GM06990 (cell line): ENCODE results near the gene PLXNA2.

ENCODE experiments used
- DNase-seq: peaks from one replicate; pipeline ENCODE4 v3.0.0-alpha.2; 2011; ENCODE audit not compliant: insufficient read length; ENCODE audit errors: extremely low read depth
- H3K27me3 ChIP-seq: replicated peaks from 2 replicates; pipeline ENCODE4 v1.6.0; 2011; ENCODE audit warnings: low read length; ENCODE audit not compliant: control insufficient read depth, insufficient read depth
- H3K36me3 ChIP-seq: 2 replicates; pipeline ENCODE4 v1.5.1; 2011; ENCODE audit warnings: low read length; ENCODE audit not compliant: control insufficient read depth, insufficient read depth
- H3K4me3 ChIP-seq: replicated peaks from 2 replicates; pipeline ENCODE4 v1.5.1; 2011; ENCODE audit warnings: low read depth, mild to moderate bottlenecking, control low read depth, low read length
- CTCF ChIP-seq: IDR thresholded peaks from 2 replicates; pipeline ENCODE4 v1.5.1; 2011; ENCODE audit warnings: low read length, control low read depth, mild to moderate bottlenecking, inconsistent platforms; ENCODE audit not compliant: insufficient read depth, poor library complexity, severe bottlenecking

Gene PLXNA2

GRCh38 chr1:207991583-207992026 is 252.6 kb downstream of the PLXNA2 start:
- H3K27me3 ChIP-seq = no peaks in the 10 kb centered on the region; the same call in 1 of the 2 replicates
- no peaks in the 10 kb centered on the region for H3K36me3 ChIP-seq
- H3K4me3 ChIP-seq = no peak overlapping the region
- TF ChIP-seq CTCF = no peak
- DNase-seq = no peak

- no peaks in the 10 kb centered on the region; the same call in 1 of the 2 replicates for H3K27me3 ChIP-seq
- no peak for TF ChIP-seq CTCF
- H3K36me3 ChIP-seq = no peaks in the 10 kb centered on the region
- no peak overlapping the region for H3K4me3 ChIP-seq
- no peak for DNase-seq
These were observed 253.2 kb downstream of the PLXNA2 start for GRCh38 chr1:207990876-207991582.

GRCh38 chr1:207990455-207990854 is 253.7 kb downstream of the PLXNA2 start:
- Histone ChIP-seq H3K27me3 (no peaks in the 10 kb centered on the region; the same call in 1 of the 2 replicates), H3K36me3 (no peaks in the 10 kb centered on the region), H3K4me3 (no peak overlapping the region)
- DNase-seq = no peak
- TF ChIP-seq CTCF = no peak

- no peaks in the 10 kb centered on the region for H3K36me3 ChIP-seq
- TF ChIP-seq CTCF = no peak
- H3K4me3 ChIP-seq = no peak overlapping the region
- H3K27me3 ChIP-seq = no peaks in the 10 kb centered on the region; the same call in 1 of the 2 replicates
- no peak for DNase-seq
These were observed 255.6 kb downstream of the PLXNA2 start for GRCh38 chr1:207988326-207989165.

- DNase-seq = no peak
- no peaks in the 10 kb centered on the region; the same call in 1 of the 2 replicates for H3K27me3 ChIP-seq
- TF ChIP-seq CTCF = no peak
- H3K36me3 ChIP-seq = no peaks in the 10 kb centered on the region
- no peak overlapping the region for H3K4me3 ChIP-seq
These were observed 257.0 kb downstream of the PLXNA2 start for GRCh38 chr1:207987164-207987563.
